Hepatocyte (in vitro differentiated cells): ENCODE measurements around the gene HSPB8.

ENCODE experiments used
- EZH2 ChIP-seq: fragments of 200-600 bp; sonication (generic); IDR thresholded peaks from 2 replicates; pipeline ENCODE4 v1.6.1; 2016; ENCODE audit warnings: antibody characterized with exemption, mild to moderate bottlenecking, borderline replicate concordance
- EZH2phosphoT487 ChIP-seq: fragments of 200-600 bp; sonication (generic); IDR thresholded peaks from one replicate; pipeline ENCODE4 v1.6.1; 2018; ENCODE audit warnings: antibody characterized with exemption, mild to moderate bottlenecking, low read depth, moderate library complexity; ENCODE audit not compliant: unreplicated experiment, severe bottlenecking
- TF ChIP-seq, protein P1 (sequence below): fragments of 200-600 bp; sonication (generic); IDR thresholded peaks from 2 replicates; pipeline ENCODE4 v1.5.1; 2016; ENCODE audit warnings: antibody characterized with exemption, mild to moderate bottlenecking; ENCODE audit not compliant: poor library complexity

GRCh38 chr12:119151445-119152026 is 27.2 kb upstream of the HSPB8 start:
- TF ChIP-seq, protein P1, sequence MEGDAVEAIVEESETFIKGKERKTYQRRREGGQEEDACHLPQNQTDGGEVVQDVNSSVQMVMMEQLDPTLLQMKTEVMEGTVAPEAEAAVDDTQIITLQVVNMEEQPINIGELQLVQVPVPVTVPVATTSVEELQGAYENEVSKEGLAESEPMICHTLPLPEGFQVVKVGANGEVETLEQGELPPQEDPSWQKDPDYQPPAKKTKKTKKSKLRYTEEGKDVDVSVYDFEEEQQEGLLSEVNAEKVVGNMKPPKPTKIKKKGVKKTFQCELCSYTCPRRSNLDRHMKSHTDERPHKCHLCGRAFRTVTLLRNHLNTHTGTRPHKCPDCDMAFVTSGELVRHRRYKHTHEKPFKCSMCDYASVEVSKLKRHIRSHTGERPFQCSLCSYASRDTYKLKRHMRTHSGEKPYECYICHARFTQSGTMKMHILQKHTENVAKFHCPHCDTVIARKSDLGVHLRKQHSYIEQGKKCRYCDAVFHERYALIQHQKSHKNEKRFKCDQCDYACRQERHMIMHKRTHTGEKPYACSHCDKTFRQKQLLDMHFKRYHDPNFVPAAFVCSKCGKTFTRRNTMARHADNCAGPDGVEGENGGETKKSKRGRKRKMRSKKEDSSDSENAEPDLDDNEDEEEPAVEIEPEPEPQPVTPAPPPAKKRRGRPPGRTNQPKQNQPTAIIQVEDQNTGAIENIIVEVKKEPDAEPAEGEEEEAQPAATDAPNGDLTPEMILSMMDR: no peak
- no peak for TF ChIP-seq EZH2
- no peak for TF ChIP-seq EZH2phosphoT487
